GM19468 (cell line): Measurements from ENCODE around the gene PTPRQ.

Source experiments
- ATAC-seq: cut with Tn5 transposase; IDR thresholded peaks from one replicate; pipeline ENCODE4 v1.9.1; 2021; ENCODE audit warnings: mild to moderate bottlenecking, moderate library complexity, moderate number of reproducible peaks; ENCODE audit not compliant: unreplicated experiment; ENCODE audit errors: extremely low read depth

The PTPRQ gene

GRCh38 chr12:80549298-80549697, 105.3 kb downstream of the PTPRQ start:
- no peak for ATAC-seq

GRCh38 chr12:80551897-80552296, 107.9 kb downstream of the PTPRQ start:
- ATAC-seq, result no peak

DNA sequence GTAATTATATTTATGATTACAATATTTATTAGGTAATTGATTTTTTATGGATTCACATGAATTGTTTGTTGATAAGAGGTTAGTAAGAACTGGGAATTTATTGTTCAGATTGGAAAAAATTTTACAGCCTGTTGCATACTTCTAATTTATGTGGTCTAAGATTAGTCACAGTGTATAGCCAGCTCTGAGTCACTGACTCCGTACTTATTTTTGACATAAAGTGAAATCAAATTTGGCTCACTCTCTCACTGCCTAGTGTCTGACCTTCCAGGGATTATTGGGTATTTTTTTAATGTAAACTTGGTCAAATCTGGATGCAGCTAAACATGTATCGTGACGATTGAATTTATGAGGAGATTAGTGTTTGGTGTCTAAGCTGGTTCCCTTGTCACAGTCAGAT, 109.3 kb downstream of the PTPRQ start:
- no peak for ATAC-seq

- ATAC-seq, result no peak
These were observed 112.5 kb downstream of the PTPRQ start for GRCh38 chr12:80556566-80556965.

DNA sequence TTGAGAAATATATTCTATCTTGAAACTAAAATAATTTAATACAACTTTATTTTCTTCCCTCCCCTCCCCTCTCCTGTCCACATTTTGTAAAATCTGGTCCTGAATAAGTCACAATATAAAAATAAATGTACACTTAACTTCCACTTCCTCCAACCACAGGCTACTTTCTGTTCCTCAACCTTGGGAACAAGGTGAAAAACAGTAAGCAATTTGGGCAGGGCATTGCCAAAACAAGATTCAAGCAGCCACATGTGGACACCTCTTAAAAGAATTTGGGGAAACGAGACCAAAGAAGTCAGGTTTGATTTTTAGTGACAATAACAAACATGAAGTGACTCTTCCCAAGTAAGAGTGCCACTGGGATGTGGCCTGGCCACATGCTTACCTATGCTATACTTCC, 115.7 kb downstream of the PTPRQ start:
- no peak for ATAC-seq

- ATAC-seq, result no peak
These were observed 121.2 kb downstream of the PTPRQ start for GRCh38 chr12:80565271-80565670.

DNA sequence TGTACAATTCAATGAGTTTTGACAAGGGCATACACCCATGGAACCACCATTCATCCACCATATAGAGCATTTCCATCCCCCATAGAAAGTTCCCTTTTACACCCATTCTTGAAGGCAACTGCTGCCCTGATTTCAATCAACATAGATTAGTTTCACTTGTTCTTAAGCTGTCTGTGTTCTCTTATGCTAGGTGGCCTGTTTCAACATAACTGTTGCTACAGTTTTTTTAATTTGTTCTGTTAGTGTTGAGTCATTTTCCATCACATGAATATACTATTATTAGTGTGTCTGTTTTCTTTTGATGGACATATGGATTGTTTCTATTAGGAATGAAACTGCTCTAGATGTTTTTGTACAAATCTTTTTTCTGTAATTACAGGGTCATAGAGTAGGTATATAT, 123.4 kb downstream of the PTPRQ start:
- no peak for ATAC-seq

DNA sequence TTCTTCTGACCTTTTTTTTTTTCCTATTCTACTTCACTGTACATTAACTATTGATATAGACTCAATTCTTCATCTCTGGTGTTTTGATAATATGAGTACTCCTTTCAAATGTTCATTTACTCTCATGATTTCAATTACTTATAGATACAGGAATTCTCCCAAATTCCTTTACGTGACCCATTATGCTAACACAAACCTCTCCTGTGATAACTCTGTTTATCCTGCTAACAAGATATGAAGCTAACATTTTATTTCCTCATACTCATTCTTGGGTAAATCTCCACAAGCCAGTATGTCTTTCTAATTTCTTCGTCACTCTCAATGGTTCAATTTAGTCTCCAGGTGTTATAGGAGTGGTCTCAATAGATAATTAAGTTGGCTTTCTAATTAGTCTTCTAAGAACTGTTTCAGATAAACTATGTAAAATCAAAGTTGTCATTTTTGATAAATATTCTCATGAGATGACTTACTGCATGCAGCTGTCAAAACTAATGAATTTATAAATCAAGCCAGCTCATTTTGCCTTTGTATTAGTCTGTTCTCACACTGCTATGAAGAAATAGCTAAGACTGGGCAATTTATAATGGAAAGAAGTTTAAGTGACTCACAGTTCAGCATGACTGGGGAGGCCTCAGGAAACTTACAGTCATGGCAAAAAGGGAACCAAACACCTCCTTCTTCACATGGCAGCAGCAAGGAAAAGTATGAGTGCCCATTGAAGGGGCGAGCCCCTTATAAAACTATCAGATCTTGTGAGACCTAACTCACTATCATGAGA, 132.8 kb downstream of the PTPRQ start:
- ATAC-seq, result no peak

DNA sequence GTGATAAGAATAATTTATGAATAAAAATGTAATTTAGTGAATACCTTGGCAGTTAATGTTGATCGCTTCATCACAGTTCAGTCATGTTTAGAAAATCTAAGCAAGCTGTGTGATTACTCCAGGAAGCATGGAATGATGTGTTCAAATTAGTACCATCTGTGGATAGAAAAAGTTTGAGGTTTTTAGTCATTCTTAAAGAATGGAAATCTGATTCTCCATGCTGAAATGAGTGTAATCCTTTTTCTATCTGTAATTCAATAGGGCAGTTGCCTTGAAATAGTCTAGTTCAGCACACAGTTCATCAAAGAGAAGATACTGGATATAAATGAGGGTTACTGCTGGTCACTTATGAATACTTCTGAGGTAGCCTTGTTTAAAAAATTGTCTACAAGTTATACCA, 136.2 kb downstream of the PTPRQ start:
- ATAC-seq, result no peak

DNA sequence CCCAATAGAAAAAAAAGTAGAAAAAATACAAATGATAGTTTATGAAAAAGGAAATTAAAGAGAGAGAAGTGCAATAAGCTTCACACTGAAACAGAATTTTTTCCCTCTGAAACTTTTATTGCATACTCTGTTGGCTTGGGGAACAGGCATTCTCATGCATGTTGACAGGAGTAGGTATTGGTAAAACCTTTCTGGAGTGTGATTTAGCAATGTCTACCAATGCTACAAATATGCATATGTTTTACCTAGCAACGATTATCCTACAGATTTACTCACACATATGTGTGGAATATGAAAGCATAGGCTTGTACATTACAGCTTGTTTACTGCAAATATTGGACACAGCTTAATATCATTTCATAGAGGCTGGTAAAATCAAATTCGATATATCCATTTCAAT, 137.7 kb downstream of the PTPRQ start:
- ATAC-seq, result no peak

GRCh38 chr12:80582431-80582830, 138.4 kb downstream of the PTPRQ start:
- ATAC-seq, result no peak

DNA sequence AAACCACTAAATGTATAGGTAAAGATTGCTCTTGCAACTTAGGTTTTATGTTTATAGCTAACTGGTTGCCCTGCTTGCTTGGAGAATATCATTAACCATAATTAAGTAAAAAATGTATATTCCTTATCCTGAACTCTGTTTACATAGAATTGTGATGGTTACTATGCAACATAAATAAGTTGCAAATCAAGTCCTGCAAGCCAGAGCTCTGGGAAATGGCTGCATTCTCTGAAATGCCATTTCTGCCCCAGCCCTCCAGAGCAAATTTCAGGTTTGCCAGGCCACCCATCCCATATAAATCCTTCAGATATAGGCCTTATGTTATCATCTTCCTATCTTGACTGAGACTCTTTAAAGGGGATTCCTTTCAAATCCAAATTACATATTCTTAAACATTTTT, 145.0 kb downstream of the PTPRQ start:
- no peak for ATAC-seq

- ATAC-seq, result no peak
These were observed 146.1 kb downstream of the PTPRQ start for GRCh38 chr12:80590085-80590484.

DNA sequence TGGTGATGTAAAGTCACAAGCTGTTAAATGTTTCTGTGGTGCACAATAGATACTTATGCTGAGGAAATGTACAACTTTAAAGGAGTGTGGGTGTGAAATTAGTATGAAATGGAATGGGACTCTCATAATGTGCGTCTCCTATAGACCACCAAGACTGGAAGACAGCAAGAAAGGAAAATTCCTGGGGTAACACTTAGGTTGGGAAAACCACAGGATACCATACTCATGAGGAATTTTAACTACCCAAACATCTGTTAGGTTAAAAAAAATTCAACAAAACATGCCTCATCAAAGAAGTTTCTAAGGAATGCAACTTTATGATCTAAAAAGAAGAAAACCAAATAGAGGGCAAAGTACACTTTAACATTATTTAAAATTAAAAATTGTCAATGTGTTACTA, 149.7 kb downstream of the PTPRQ start:
- no peak for ATAC-seq

GRCh38 chr12:80596509-80596908, 152.5 kb downstream of the PTPRQ start:
- no peak for ATAC-seq

DNA sequence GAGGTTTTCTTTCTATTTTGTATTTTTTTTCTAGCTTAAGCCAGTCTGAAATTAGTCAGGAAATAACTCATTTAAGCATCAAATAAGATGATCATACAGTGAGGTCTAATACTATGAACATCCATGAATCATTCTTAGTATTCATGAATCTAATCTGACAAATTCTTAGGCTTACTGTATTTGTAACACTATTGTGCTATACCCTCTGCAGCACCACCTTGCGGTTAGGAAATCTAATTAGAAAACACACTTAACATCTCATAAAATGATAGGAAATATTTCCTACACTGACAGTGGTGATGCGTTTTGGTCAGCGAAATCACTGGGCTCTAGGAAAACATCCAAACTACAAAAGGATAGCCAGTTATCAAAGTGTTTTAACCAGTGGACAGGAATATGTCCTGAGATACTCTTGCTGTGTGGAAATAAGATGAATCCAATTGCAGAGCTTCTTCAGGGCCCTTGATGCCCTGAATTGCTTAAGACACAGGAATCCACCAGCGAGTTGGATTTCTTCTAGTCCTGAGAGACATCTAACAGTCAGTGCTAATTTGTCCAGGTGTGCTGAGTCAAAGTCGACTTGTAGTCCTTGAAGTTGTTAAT, 154.1 kb downstream of the PTPRQ start:
- no peak for ATAC-seq

- no peak for ATAC-seq
These were observed 158.4 kb downstream of the PTPRQ start for GRCh38 chr12:80602455-80602854.

DNA sequence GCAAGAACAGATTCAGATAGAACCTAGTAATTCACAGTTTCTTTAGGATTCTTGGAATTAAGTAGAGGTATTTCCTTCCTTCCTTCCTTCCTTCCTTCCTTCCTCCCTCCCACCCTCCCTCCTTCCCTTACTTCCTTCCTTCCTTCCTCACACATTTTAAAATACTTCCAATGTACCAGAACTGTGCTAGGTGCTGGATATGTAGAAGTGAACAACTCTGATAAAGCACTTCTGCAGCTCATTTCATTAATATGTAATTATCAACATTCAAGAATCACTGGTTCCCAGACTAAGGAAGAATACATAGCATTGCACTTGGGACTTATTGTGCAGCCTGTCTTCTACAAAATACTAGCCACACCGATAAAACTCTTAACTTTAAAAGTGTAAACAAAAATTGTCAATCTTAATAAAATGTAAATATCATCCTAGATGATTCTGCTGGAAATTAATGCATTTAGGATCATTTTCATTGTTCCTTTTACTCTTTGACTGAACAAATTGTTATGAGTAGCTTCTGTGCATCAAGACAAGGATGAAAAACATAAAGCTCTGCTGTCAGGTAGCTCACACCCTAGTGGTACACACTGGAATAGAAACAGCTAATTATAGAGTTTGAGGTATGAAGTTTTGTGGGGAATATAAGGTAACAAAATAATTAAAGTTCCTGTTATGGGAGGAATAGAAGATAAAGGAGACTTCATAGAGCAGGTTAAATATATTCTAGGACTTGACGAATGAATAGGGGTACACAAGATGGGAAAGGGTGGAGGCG, 163.5 kb downstream of the PTPRQ start:
- no peak for ATAC-seq

DNA sequence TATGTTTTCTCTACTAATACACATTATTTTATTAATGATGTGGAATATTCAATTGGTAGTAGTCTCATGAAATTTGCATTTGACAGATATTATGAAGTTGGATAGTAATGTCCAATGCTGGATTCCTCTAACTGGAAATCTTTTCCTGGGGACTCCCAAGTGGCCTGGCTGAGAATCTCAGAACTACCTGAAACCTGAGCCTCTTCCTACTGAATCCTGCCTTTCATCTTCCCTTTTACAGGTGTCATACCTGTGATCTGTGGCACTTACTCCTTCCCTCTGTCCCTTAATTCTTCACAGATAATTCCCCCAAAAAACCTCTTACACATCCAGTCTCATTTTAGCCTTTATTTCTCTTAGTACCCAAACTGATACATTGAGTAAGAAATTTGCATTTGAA, 173.7 kb downstream of the PTPRQ start:
- no peak for ATAC-seq

- no peak for ATAC-seq
These were observed 176.2 kb downstream of the PTPRQ start for GRCh38 chr12:80620281-80620680.

DNA sequence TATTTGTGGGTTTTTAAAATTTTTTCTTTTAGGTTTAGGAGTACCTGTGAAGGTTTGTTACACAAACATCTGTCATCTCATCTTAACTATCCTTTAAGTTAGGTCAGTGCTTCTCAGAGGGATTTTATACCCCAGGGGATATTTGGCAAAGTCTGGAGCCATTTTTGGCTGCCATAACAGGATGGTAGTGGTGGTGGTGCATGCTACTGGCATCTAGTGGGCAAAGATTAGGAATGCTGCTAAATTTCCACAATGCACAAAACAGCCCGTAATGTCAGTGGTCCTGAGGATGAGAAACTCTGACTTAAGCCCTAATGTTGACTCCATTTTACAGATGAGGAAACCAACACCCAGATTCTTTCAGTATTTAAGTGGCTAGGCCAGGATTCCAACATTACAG, 178.2 kb downstream of the PTPRQ start:
- no peak for ATAC-seq
